ENCODE results near the gene BAIAP2. TPM values are rescaled to one million over a fixed set of nuclear protein-coding genes. Genes with fewer than 3 reads are reported as not detected.

Gene BAIAP2
- polyA plus RNA-seq, 2 of the 4 experiments (the other 2 are of a cell fraction), result 7.1 to 27.5 TPM

DNA sequence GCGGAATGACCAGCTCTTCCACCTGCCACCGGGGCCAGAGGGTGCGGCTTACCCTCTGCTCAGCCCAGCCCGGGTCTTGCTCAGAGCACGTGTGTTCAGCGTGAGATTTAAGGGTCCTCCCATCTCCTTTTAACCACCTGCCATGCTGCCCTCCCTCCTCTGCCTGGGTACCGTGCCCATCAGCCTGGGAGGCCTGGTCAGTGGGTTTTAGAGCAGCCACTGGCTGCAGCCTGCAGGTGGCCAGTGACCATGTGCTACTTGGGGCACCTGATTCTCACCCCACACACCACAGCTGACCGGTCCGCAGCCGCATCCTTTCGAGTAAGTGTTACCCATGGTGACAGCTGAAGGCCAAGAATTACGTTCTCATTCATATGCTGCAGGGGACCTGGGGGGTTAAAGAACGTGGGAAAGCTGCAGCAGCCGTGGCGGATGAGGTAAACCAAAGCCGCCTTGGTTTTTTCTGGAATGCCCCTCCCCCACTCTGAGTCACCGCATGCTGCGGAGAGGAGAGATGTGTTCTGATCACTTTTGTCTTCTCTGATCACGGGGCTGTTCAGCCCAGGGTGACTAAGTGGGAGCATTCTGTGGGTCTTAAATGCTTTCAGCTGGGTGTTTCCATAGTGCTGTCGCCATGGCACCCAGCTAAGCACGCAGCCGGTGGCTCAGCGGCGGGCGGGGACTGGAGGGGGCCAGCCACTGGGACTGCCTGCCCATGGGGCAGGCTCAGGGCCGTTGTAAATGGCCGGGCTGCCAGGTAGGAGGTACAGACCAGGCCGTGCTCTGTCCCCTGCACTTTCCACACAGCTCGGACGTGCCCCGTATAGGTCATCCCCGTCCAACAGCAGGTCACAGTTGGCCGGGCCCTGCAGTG is 59.8 kb downstream of the BAIAP2 start (continued):
- TF ChIP-seq, protein P1, sequence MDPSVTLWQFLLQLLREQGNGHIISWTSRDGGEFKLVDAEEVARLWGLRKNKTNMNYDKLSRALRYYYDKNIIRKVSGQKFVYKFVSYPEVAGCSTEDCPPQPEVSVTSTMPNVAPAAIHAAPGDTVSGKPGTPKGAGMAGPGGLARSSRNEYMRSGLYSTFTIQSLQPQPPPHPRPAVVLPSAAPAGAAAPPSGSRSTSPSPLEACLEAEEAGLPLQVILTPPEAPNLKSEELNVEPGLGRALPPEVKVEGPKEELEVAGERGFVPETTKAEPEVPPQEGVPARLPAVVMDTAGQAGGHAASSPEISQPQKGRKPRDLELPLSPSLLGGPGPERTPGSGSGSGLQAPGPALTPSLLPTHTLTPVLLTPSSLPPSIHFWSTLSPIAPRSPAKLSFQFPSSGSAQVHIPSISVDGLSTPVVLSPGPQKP (IDR thresholded peaks at IDR 0.05; ENCODE audit: low read depth, low read length), result no peak
- TF ChIP-seq, protein P2, sequence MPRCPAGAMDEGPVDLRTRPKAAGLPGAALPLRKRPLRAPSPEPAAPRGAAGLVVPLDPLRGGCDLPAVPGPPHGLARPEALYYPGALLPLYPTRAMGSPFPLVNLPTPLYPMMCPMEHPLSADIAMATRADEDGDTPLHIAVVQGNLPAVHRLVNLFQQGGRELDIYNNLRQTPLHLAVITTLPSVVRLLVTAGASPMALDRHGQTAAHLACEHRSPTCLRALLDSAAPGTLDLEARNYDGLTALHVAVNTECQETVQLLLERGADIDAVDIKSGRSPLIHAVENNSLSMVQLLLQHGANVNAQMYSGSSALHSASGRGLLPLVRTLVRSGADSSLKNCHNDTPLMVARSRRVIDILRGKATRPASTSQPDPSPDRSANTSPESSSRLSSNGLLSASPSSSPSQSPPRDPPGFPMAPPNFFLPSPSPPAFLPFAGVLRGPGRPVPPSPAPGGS (IDR thresholded peaks at IDR 0.05), result no peak
- TF ChIP-seq USF2 (IDR thresholded peaks at IDR 0.05), result peak; percentile 55
- TF ChIP-seq CHD4 (IDR thresholded peaks at IDR 0.05; ENCODE audit: borderline replicate concordance), result no peak
- TF ChIP-seq ESRRA (IDR thresholded peaks at IDR 0.05; ENCODE audit: borderline replicate concordance, low read length), result no peak
- no peak for TF ChIP-seq POLR2A (IDR thresholded peaks at IDR 0.05; ENCODE audit: low read length)
- TF ChIP-seq, protein P3, sequence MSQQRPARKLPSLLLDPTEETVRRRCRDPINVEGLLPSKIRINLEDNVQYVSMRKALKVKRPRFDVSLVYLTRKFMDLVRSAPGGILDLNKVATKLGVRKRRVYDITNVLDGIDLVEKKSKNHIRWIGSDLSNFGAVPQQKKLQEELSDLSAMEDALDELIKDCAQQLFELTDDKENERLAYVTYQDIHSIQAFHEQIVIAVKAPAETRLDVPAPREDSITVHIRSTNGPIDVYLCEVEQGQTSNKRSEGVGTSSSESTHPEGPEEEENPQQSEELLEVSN (IDR thresholded peaks at IDR 0.05; ENCODE audit: borderline replicate concordance, low read depth), result peak; percentile 61
- no peak for TF ChIP-seq SMC3 (IDR thresholded peaks at IDR 0.05)
- no peak for TF ChIP-seq ZNF302 (CRISPR knock-in tag; IDR thresholded peaks at IDR 0.05)
- TF ChIP-seq CBX8 (IDR thresholded peaks at IDR 0.05), result no peak
- TF ChIP-seq MYC (IDR thresholded peaks at IDR 0.05; ENCODE audit: borderline replicate concordance, low read length), result no peak
- TF ChIP-seq HOXB5 (CRISPR knock-in tag; IDR thresholded peaks at IDR 0.05), result no peak
- TF ChIP-seq NPAS2 (CRISPR knock-in tag; IDR thresholded peaks at IDR 0.05; ENCODE audit: borderline replicate concordance), result no peak
- no peak for TF ChIP-seq MAFK (IDR thresholded peaks at IDR 0.05; ENCODE audit: partially characterized antibody)
- TF ChIP-seq CBX2 (IDR thresholded peaks at IDR 0.05; ENCODE audit: borderline replicate concordance, low read depth), result no peak
- no peak for TF ChIP-seq CHD2 (IDR thresholded peaks at IDR 0.05; ENCODE audit: low read length, partially characterized antibody)
- no peak for TF ChIP-seq ZSCAN20 (CRISPR knock-in tag; IDR thresholded peaks at IDR 0.05)
- TF ChIP-seq BHLHE40 (IDR thresholded peaks at IDR 0.05; ENCODE audit: low read depth, low read length), result no peak

DNA sequence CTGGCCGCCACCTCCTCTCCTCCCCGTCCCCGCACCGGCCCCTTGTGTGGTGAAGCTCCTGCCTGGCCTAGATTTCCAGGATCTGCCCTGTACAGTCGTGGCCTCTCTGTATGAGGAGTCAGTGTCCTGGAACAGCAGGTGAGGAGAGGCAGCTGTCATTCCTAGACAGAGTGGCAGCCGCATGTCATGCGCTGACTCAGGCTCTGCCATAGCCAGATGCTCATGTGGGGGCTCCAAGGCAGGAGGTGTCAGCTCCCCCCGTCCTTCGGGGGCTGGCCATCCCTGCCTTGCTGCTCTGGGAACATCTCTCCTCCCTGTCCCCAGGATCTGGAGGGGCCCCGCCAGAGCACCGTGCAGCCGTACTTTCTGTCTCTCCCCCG is 60.4 kb downstream of the BAIAP2 start:
- no peak for FAIRE-seq
- POLR2A ChIA-PET, result interaction anchor here (1.1 to 1.7 kb wide), 3 partner anchors 60 to 144 kb away, joined by 3 to 9 read pairs (median 5); partner anchors contain the start of genes BAIAP2, NDUFAF8 and TEPSIN

GRCh38 chr17:81096741-81097133 is 61.8 kb downstream of the BAIAP2 start:
- H3K4me3 ChIP-seq, result no peak overlapping the region; the same call in 2 of the 3 replicates
- ATAC-seq, result no peak
- ChIA-PET CTCF (interaction anchor here (0.6 to 17.4 kb wide), 28 partner anchors 9 to 1181 kb away, joined by 3 to 880 read pairs (median 6); partner anchors contain the start of gene BAIAP2), POLR2A (no interaction called here)
- 91% methylated on average over 7 of the region's 7 CpGs for WGBS (ENCODE audit: missing lambda C conversion rate)
- FAIRE-seq, result no peak
- H3K9me3 ChIP-seq, result no peaks in the 10 kb centered on the region
- no peak for TF ChIP-seq RCOR1 (IDR thresholded peaks at IDR 0.05; ENCODE audit: low read depth, low read length)
- TF ChIP-seq, protein P1 (IDR thresholded peaks at IDR 0.05; ENCODE audit: low read depth, low read length), result no peak
- TF ChIP-seq NR3C1 (IDR thresholded peaks at IDR 0.05), result no peak
- no peak for TF ChIP-seq RNF2 (IDR thresholded peaks at IDR 0.05; ENCODE audit: borderline replicate concordance, low read depth)
- no peak for TF ChIP-seq HOXA7 (CRISPR knock-in tag; IDR thresholded peaks at IDR 0.05)
- no peak for TF ChIP-seq CHD2 (IDR thresholded peaks at IDR 0.05; ENCODE audit: low read length, partially characterized antibody)
- H3K4me2 ChIP-seq, result peak overlapping the region; percentile 83
- no peak for DNase-seq (ENCODE audit: low read depth in 1 of 2, low spot score in 1 of 2)
- H3K4me1 ChIP-seq, result peaks cover 66% of the 10 kb centered on the region
- peak overlapping the region; percentile 87 to 92 for H3K27ac ChIP-seq

More for the DNA sequence above, 60.4 kb downstream of the BAIAP2 start:
- no peak for DNase-seq (ENCODE audit: low read depth in 1 of 2, low spot score in 1 of 2)
- WGBS (ENCODE audit: missing lambda C conversion rate), result 88% methylated on average over 10 of the region's 13 CpGs
- Histone ChIP-seq H3K9me3 (no peaks in the 10 kb centered on the region), H3K27ac (peak overlapping the region; percentile 87 to 92), H3K4me1 (peaks cover 72% of the 10 kb centered on the region), H3K4me3 (no peak overlapping the region), H3K4me2 (peak overlapping the region; percentile 83)
- peak in 1 of 2 experiments; percentile 3; a peak in 3 of 6 replicates for ATAC-seq
- CTCF ChIA-PET, result interaction anchor here (0.6 to 17.4 kb wide), 9 partner anchors 8 to 111 kb away, joined by 3 to 880 read pairs (median 8); partner anchors contain the start of gene BAIAP2
- TF ChIP-seq MAZ (IDR thresholded peaks at IDR 0.05; ENCODE audit: borderline replicate concordance, low read depth, low read length), result no peak
- TF ChIP-seq MAFK (IDR thresholded peaks at IDR 0.05; ENCODE audit: partially characterized antibody), result peak; percentile 47
- TF ChIP-seq FOSB (CRISPR knock-in tag; IDR thresholded peaks at IDR 0.05), result 0 out of 2 replicates have a peak, but pooled peaks have one; percentile 20

Data from A549 (cell line).